GM21825 (cell line): ENCODE measurements around the gene PTGR2.
"Not testable (repeated sequence)": the region's sequence is repeated elsewhere in the genome, so short reads cannot be mapped to it uniquely, and the experiment has no call there.

Experiments
- ATAC-seq: cut with Tn5 transposase; IDR thresholded peaks from one replicate; pipeline ENCODE4 v1.9.1; 2021; ENCODE audit warnings: mild to moderate bottlenecking, moderate library complexity; ENCODE audit not compliant: unreplicated experiment

Gene PTGR2

DNA sequence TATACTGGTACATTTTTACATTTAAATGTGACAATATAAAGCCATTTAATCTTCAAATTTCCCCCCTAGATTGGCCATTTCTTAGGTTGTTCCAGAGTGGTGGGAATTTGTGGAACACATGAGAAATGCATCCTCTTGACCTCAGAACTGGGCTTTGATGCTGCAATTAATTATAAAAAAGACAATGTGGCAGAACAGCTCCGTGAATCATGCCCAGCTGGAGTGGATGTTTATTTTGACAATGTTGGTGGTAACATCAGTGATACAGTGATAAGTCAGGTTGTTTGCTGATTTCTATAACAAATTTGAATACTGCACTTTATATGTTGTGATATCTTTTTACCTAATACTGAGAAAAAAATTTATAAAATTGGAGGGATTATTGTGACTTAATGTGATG lies 27.4 kb downstream of the PTGR2 start:
- no peak for ATAC-seq

DNA sequence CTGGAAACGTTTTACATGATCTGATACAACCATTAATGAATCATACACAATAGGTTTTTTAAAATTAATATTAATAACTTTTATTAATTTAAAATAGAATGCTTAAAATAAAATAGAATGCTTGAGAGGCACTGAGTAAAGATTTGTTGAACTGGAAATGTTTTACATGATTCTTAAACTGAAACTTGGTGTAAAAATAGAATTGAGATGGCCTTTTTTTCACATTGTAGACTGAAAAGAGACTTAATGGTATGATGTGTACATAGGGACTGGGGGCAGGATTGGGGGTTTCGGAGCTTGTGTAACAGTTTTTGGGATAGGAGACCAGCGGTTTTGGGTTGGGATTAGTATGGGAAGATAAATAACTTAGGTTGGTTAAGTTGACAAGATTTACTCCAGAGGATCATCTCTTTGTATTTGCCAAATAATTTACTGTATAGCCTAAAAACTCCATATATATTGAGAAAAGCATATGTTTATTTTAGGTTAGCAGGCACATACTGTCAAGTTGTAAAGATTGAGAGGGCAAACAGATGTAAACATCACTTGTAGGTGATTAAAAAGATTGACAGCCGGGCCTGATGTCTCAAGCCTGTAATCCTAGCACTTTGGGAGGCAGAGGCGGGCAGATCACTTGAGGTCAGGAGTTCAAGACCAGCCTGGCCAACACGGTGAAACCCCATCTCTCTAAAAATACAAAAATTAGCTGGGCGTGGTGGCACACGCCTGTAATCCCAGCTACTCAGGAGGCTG lies 33.0 kb downstream of the PTGR2 start:
- ATAC-seq, result no peak

DNA sequence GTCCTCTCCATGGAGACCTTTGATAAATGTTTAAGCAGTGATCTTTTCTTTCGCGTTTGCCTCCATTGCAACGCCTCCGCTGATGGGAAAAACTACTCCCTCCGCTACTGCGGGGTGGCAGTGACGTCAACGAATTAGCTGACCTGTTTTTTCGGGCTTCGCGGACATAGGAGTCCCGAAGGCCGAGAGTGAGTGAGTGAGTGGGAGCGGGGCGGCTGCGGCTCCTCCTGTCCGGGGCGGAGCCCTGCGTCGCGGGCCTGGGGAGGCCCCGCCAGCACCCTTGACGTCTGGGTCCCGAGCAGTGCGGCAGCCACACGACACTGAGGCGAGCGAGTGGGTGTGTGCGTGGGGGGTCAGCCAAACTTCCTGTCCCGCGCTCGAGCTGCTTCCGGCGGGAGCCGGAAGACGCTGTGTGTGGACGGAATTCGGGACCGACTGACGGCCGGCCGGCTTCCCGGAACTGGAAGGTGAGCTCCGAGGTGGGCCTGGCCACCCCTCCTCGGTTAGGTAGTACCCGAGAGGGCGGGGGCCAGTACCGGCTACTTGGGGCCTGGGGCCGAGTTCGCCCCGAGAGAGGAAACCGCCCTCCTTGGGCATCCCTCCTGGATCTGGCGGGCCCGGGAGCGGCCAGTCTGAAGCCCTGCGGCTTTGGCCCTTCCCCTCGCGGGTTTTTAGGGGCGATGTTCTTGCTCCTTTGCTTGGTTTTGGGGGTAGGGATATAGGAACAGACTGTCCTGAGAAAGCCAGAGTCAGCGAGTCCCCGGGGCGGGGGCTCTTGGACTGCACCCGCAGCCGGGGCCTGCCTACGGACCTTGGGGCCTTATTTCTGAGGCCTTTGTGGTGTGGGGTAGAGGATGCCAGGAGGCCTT lies 35.1 kb downstream of the PTGR2 start, which contains the start of gene ZNF410:
Gene ZNF410, plus strand, starts transcription at position 411 of the 869 bp plus-strand sequence. CDS start 5,317 bp downstream, outside the sequence.
- peak; percentile 95 for ATAC-seq

DNA sequence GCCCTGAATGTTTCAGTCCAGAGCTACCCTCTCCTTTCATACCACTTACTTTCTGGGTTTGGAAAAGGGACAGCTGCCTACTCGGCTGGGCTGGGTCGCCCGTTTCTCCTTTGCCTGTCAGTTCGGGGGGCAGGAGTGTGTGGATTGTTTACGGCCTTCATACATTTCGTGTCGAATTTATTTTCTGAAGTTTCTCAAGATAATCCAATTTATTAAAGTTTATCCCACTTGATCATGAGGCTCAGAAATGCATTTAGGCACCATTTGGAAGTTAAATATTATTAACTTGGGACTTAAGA lies 35.6 kb downstream of the PTGR2 start:
- ATAC-seq, result no peak

DNA sequence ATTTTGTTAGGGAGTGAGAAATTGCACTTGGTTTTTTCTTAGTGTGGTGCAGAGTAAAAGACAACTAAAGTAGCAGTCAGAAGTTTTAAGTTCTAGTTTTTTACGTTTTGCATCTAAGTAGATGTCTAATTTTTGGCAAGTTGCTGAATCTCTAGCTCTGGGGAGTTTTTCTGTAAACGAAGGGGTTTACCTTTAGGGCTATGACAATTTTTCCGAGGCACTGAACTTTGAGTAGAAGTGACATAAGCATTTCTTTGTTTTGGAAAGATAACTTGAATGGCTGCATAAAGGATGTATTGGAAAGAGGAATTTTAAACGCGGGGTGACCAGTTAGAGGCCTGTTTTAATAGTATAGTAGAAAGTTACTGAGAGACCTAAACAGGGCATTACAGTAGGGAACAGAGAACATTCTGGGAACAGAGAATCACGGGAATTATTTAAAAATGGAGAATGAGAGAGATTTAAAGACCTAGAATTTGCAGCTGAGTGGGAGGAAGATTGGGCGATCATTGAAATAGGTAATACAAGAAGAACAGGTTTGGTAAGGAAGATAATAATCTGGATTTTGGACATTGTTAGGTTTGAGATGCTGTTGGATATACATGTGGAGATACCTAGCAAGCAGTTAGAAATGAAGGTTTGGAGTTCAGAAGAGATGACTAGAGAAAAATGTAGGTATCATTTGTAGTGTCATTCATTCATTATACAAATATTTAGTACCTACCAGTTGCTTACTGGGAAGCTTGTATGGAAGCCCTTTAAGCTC lies 36.2 kb downstream of the PTGR2 start:
- no peak for ATAC-seq

DNA sequence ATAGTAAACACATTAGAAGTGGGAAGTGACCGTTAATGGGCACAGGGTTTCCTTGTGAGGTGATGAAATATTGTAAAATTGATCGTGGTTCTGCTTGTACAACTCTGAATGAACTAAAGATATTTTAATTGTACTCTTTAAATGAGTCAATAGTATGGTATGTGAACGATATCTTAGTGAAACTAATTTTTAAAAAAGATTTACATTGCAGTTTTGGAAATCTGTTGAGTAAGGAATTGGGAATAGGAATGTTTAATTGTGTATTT lies 36.8 kb downstream of the PTGR2 start:
- ATAC-seq, result no peak

DNA sequence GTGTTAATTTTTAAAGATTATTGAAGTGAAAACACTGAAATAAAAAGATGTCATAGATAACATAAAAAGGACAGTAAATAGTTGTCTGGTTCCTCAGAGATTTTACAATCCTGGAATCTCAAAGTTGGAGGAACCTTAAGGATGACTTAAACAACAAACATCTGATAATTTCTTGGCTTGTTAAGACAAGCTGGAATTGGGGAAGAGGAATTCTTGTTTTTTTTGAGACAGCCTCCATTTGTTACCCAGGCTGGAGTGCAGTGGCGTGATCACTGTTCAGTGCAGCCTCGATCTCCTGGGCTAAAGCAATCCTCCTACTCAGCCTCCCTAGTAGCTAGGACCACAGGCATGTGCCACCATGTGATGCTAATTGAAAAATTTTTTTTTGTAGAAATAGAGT lies 37.3 kb downstream of the PTGR2 start:
- ATAC-seq, result no peak

DNA sequence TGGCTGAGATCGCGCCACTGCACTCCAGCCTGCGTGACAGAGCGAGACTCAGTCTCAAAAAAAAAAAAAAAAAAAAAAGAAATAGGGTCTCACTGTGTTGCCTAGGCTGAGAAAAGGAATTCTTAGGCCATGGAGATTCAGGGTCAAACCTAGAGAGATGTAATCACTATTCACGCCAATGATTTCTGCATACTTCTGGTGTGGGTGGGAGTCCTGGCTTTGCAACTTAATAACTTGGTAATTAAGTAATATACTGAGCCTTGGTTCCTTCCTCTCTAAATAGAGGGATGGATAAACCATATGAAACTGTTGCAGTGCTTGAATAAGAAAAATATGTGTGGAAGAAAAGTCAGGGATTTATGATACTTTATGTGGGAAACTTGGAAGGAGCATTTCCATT lies 37.7 kb downstream of the PTGR2 start:
- ATAC-seq, result no peak

DNA sequence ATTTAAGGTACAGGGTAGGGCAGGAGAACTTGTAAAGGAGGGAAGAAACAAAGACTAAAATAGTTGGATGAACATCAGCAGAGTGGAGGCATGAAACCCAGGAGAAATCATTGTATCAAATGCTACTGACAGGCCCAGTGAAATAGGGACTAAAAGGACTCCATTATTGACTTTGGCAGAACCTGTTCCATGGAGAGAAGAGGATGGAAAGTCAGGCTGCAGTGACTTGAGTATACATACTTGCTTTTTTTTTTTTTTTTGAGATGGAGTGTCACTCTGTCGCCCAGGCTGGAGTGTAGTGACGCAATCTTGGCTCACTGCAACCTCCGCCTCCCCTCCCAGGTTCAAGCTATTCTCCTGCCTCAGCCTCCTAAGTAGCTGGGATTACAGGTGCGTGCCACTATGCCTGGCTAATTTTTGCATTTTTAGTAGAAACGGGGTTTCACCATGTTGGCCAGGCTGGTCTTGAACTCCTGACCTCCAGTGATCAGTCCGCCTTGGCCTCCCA lies 42.6 kb downstream of the PTGR2 start:
- not testable (repeated sequence) for ATAC-seq

DNA sequence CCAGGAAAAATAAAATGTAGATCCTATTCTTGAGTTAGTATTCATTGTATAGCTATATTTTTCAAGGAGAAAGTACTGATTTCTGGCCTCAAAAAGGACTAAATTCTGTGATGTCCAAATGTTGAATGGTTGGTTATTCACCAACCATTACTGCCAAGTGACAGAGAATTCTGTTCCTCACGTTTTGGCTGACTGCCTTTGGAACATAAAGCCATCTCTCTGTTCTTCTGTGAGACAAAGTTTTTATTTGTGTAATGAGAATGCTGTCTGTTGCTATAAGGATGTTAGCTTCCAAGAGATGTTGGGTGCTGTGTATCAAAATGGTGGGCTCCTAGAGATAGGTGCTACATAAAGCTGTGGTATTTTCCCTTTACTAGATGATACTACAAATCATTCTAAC lies 44.3 kb downstream of the PTGR2 start:
- no peak for ATAC-seq

DNA sequence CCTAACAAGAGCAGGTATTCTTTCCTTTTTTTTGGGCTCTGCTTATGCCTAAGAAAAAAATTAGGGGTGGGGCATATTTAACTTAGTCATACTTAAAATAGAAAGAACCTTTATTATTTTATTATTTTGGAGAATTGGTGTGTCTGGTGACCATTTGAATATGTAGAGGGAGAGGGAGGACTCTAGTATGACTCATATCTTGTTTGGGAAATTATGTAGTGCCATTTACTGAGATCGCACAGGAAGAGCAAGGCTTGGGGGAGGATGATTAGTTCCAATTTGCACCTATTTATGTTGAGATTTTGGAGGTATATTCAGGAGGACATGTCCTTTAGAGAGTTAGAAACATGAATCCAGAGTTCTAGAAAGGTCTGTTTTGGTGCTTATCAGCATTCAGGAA lies 44.9 kb downstream of the PTGR2 start:
- no peak for ATAC-seq

DNA sequence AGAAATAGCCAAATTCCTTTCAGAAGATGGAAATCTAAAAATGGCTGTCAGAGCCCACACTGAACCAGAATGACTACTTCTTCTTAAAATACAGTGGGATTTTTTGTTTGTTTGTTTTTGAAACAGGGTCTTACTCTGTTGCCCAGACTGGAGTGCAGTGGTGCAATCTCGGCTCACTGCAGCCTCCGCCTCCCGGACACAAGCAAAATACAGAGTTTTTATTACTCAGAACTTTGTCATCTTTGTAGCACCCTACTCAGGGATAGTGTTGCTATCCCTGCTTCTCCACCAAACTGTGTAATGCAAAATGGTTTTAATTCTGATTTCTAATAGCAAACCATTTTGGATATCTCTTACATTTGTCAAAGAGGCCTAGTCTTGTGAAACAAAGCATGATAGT lies 51.4 kb downstream of the PTGR2 start:
- no peak for ATAC-seq

DNA sequence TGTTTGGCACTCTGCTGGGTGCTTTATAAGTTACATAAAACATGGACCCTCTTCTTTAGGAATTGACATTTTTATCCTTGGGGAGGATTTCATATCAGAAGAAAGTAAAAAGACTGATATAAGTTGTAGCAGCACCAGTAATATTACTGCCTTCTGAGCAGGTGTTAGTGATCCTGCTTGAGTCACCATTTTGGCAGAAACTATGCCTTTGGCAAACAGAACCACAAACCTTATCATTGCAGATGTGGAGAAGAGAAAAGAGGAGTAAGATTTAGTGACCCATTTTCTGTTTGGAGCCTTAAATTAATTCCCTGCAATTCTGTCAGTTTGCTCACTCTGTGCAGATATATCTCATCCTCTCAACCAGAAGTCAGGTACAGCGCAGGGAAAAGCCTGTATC lies 58.0 kb downstream of the PTGR2 start:
- no peak for ATAC-seq

DNA sequence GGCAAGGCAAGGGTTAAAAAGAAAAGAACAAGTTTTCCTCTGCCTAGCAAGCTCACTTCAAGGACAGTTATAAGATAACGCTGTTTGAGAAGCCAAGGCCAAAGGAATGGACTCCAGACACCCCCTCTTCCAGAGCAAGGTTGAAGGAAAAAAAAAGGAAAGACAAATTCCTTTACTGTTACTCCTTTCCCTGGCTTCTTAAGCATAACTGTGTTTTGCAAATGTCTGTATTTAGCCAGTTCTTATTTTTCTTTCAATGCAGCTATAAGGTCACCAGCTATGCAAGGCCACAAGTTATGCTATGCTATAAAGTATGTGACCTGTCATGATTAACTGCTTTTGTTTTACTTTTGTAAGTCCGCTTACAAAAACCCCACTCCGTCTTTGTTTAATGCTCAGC lies 61.6 kb downstream of the PTGR2 start:
- ATAC-seq, result no peak

DNA sequence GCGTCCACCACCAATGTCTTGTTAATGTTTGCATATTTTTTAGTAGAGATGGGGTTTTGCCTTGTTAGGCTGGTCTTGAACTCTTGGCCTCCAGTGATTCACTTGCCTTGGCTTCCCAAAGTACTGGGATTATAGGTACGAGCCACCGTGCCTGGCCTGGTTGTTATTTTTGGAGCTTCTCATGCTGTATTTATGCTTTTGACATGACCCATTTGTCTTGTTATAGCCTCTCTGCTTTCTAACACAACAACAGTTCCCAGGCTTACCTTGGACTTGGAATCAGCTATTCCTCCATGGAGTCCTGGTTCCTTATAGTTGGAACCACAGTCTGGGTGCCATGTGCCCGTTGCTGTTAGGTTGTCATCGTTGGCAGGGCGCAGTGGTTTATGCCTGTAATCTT lies 64.7 kb downstream of the PTGR2 start:
- no peak for ATAC-seq

DNA sequence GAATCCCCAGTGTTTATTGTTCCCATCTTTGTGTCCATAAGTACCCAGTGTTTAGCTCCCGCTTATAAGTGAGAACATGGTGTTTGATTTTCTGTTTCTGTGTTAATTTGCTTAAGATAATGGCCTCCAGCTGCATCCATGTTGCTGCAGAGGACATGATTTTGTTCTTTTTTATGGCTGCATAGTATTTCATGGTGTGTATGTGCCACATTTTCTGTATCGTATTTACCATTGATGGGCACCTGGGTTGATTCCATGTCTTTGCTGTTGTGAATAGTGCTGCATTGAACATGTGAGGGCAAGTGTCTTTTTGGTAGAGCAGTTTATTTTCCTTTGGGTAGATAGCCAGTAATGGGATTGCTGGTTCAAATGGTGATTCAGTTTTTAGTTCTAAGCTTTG lies 67.8 kb downstream of the PTGR2 start:
- not testable (repeated sequence) for ATAC-seq

DNA sequence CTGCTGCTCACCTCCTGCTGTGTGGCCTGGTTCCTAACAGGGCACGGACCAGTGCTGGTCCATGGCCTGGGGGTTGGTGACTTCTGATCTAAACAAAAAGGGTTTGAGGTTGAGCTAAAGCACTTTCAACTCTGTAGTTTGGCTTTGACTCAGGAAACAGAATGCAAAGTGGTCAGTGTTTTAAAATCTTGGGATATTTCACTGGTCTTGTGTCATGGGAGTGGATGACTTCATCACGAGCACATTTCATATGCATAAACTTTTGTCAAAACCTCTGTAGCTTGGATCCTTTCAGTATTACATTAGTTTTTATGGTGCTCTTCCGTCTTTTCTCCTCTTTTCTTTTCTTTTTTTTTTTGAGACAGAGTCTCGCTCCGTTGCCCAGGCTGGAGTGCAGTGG lies 72.7 kb downstream of the PTGR2 start:
- no peak for ATAC-seq
